Calu3 (cell line): ENCODE measurements around the gene ATP11A. TPM values are rescaled to one million over a fixed set of nuclear protein-coding genes. Genes with fewer than 3 reads are reported as not detected.

Source experiments
- BruUV-seq: library from RNA; stranded (reverse); fragments of 400-500 nt; replicated peaks from 2 replicates; lab custom pipeline; 2021; lab: Mats Ljungman, UMichigan
- CTCF ChIA-PET: fragments of 300-600 bp; sonication (Branson Sonifier 250); formaldehyde crosslinking; loops from one replicate; lab custom pipeline; 2022; ENCODE audit warnings: antibody characterized with exemption; lab: Charles Lee
- DNase-seq: peaks from one replicate; pipeline ENCODE4 v3.0.0; 2022
- H3K27ac Mint-ChIP-seq: one replicate; pipeline ENCODE4 v1.8.0; 2022; ENCODE audit warnings: mixed read lengths; ENCODE audit not compliant: unreplicated experiment
- H3K27me3 Mint-ChIP-seq: one replicate; pipeline ENCODE4 v1.8.0; 2022; ENCODE audit warnings: mixed read lengths; ENCODE audit not compliant: unreplicated experiment
- H3K36me3 Mint-ChIP-seq: one replicate; pipeline ENCODE4 v1.8.0; 2022; ENCODE audit warnings: mild to moderate bottlenecking, moderate library complexity, mixed read lengths; ENCODE audit not compliant: insufficient read depth, unreplicated experiment
- H3K4me1 Mint-ChIP-seq: one replicate; pipeline ENCODE4 v1.8.0; 2022; ENCODE audit warnings: mild to moderate bottlenecking, low read depth, mixed read lengths; ENCODE audit not compliant: unreplicated experiment
- H3K4me3 Mint-ChIP-seq: one replicate; pipeline ENCODE4 v1.8.0; 2022; ENCODE audit warnings: mild to moderate bottlenecking, low read depth, moderate library complexity, mixed read lengths; ENCODE audit not compliant: unreplicated experiment
- H3K9me3 Mint-ChIP-seq: one replicate; pipeline ENCODE4 v1.8.0; 2022; ENCODE audit warnings: low read depth, mixed read lengths; ENCODE audit not compliant: unreplicated experiment
- CTCF ChIP-seq: fragments of 200-600 bp; IDR thresholded peaks from one replicate; pipeline ENCODE4 v1.8.0; 2022; ENCODE audit warnings: antibody characterized with exemption; ENCODE audit not compliant: unreplicated experiment
- intact Hi-C: fragments of 100-400 bp; cut with micrococcal nuclease; formaldehyde crosslinking; loops from one replicate; pipeline ENCODE4 v1.10.0; 2022; ENCODE audit not compliant: unreplicated experiment
- total RNA-seq: library from RNA; stranded (reverse); gene quantifications from 2 replicates; pipeline ENCODE4 v1.2.3, GENCODE V29; 2022

Gene ATP11A
- total RNA-seq, 1 experiment from 2014 or later = 115 TPM

DNA sequence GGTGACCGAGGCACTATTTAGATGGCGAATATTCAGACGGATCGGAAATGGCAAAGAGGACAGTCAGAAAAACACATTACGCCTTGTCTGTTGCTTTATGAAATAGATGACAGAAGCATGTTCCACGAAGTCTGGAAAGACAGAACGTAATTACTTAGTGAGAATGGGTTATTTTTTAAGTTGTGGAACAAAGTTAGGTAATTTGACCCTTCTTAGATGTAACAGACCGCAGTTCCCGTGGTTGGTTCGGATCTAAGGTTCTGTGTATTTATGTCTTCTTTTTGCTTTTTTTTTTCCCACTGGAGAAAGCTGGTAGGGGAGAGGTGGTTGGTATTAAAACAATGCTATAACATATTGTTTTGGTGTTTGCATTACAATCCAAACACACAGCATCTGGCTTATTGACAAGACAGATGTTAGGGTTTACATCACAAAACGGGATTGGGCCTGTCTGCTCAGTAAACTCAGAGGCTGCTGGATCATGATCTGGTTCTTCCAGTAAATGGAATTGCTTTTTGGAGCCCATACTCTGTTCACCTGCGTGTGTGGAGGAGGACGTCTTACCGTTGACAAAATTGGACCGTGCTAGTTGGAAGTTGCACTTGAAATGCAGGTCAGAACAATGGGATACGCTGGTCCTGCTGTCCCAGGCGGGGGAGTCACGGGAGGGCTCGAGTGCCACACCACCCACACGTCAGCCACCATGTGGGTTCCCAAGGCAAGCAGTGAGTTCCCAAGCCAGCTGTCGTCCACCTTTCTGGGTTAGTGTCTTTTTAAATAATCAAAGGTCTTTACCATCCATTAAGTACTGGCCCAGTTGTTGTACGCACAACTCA is 13.8 kb downstream of the ATP11A start:
- H3K36me3 Mint-ChIP-seq = no peaks in the 10 kb centered on the region
- H3K4me3 Mint-ChIP-seq = no peak overlapping the region
- BruUV-seq = no TSS peak
- intact Hi-C loops = no loop called here
- H3K4me1 Mint-ChIP-seq = no peaks in the 10 kb centered on the region
- no peaks in the 10 kb centered on the region for H3K9me3 Mint-ChIP-seq
- H3K27ac Mint-ChIP-seq = no peak overlapping the region
- CTCF ChIA-PET = no interaction called here
- TF ChIP-seq CTCF = no peak
- no peak for DNase-seq
- no peaks in the 10 kb centered on the region for H3K27me3 Mint-ChIP-seq

GRCh38 chr13:112704308-112705145 is 14.7 kb downstream of the ATP11A start:
- intact Hi-C loops = no loop called here
- no TSS peak for BruUV-seq
- H3K4me3 Mint-ChIP-seq = no peak overlapping the region
- no peaks in the 10 kb centered on the region for H3K9me3 Mint-ChIP-seq
- H3K4me1 Mint-ChIP-seq = no peaks in the 10 kb centered on the region
- no peak for DNase-seq
- no peak overlapping the region for H3K27ac Mint-ChIP-seq
- H3K27me3 Mint-ChIP-seq = no peaks in the 10 kb centered on the region
- H3K36me3 Mint-ChIP-seq = no peaks in the 10 kb centered on the region
- CTCF ChIA-PET = no interaction called here
- TF ChIP-seq CTCF = no peak

DNA sequence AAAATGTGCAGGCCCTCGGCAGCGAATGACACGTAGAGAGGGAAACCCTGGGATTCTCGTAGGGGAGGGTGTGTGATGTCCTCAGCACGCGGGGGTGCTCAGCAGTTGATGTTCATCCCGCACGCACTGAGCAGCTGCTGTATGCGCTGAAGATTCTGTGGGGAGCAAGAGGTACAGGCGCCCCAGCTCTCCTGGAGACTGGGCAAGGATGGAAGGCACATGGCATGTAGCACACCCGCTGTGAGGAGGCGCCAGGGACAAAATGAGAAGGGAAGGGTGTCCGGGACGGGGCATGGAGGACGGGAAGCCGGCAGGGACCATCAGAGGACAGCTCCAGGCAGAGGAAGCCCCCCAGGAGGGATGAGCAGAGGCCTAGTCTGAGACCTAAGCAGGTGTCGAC is 15.4 kb downstream of the ATP11A start:
- Mint-ChIP-seq H3K4me1 (no peaks in the 10 kb centered on the region), H3K36me3 (no peaks in the 10 kb centered on the region), H3K27me3 (no peaks in the 10 kb centered on the region), H3K4me3 (no peak overlapping the region), H3K27ac (no peak overlapping the region), H3K9me3 (no peaks in the 10 kb centered on the region)
- no peak for DNase-seq
- CTCF ChIA-PET = no interaction called here
- BruUV-seq = no TSS peak
- TF ChIP-seq CTCF = no peak
- intact Hi-C loops = no loop called here

- Mint-ChIP-seq H3K4me1 (no peaks in the 10 kb centered on the region), H3K27me3 (no peaks in the 10 kb centered on the region), H3K9me3 (no peaks in the 10 kb centered on the region), H3K4me3 (no peak overlapping the region), H3K36me3 (no peaks in the 10 kb centered on the region), H3K27ac (no peak overlapping the region)
- no TSS peak for BruUV-seq
- CTCF ChIA-PET = no interaction called here
- DNase-seq = no peak
- intact Hi-C loops = no loop called here
- TF ChIP-seq CTCF = no peak
Observed at GRCh38 chr13:112706171-112706570, 16.3 kb downstream of the ATP11A start.
